GM21390 (cell line): ENCODE data around the gene KCNK15.

Experiments used
- ATAC-seq: cut with Tn5 transposase; IDR thresholded peaks from one replicate; pipeline ENCODE4 v1.9.1; 2021; ENCODE audit not compliant: unreplicated experiment

Gene KCNK15

DNA sequence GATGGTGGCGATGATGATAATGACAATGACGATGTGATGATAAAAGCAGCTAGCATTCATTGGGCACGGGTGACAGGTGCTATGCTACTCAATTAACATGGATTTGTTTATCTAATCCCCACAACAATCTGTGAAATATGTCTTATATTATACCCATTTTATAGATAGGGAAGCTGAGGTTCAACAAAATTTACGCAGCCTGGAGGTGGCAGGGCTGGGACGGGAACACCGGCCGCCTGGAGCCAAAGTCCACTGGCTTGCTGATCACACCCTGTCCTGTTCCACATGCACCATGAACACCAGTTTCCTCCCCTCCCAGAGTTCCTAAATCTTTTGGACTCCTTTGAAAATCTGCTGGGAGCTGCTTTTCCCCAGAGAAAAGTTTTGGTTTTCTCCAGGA lies 41.6 kb downstream of the KCNK15 start:
- no peak for ATAC-seq

DNA sequence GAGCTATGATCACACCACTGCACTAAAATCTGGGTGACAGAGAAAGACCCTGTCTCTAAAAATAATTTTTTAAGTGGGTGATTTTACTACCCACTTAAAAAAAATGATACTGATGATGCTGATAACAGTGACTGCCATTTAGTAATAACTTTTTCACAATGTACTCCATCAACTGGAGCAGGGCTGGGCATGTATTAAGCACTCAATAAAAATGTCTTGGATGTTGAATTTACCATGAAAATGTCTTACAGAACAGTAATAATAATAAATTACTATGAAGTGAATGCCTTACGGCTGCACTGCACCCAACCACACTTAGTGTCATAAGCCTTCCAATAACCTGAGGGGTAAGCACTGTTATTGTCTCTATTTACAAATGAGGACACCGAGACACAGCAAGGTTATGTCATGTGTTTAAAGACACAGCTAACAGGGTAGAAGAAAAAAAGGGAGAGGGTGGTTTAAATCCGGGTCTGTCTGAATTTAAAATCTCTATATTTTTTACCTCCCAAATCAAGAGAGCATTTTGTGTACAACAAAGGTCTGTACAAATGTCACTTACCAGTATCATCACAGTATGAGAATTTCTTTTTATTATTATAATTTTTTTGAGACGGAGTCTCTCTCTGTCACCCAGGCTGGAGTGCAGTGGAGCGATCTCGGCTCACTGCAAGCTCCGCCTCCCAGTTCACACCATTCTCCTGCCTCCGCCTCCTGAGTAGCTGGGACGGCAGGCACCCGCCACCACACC lies 43.2 kb downstream of the KCNK15 start:
- ATAC-seq, result no peak

DNA sequence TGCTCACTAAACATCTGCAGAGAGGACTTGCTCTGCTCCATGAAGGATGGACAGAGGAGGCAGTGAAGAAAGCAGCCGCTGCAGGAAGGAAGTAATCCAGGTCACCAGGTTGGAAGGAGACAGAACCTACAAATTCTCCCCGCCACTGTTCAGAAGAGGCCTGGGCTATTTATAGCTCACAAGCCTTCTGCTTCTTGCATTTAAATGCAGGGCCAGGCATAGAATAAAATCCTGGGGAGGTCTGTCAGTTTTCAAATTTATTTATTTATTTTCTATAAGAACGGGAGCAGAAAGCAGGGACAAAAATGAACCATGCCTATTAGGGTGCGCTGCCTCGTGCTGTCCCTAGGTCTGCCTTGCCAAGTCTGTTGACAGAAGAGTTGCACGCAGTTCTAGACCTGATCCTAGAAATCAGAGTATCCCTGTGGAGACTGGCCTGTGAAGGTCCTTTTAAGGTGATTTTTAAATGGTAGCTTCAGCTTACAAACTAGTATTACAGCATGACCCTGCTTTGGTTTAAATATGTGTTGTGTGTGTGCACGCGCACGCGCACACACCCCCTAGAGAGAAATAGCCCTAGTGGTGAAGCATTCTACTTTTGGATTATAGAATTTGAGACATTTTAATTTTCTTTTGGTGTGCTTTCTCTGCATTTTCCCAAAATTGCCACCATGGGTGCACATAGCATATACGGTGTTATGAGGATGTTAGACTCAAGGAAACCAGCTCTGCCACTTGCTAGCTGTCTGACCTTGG lies 45.2 kb downstream of the KCNK15 start:
- ATAC-seq, result no peak

- ATAC-seq, result no peak
These were observed 47.1 kb downstream of the KCNK15 start for GRCh38 chr20:44792796-44793195.

DNA sequence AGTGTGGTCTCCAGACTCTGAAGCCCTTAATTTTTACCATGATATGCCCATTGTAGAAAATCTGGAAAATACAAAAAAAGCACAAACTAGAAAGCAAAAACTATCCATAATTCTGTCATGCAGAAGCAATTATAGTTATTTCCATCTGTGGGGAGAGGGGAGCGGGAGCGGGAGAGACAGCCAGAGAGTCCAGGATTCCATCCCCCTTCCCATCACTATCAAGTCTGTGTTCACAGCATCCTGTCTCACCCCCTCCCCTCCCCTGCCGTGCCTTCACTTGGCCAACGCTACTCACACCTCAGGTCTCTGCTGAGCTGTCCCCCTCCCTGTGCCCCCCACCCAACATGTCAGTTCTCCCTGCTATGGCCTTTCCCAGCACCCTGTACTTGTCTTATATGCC lies 50.2 kb downstream of the KCNK15 start:
- ATAC-seq, result no peak

DNA sequence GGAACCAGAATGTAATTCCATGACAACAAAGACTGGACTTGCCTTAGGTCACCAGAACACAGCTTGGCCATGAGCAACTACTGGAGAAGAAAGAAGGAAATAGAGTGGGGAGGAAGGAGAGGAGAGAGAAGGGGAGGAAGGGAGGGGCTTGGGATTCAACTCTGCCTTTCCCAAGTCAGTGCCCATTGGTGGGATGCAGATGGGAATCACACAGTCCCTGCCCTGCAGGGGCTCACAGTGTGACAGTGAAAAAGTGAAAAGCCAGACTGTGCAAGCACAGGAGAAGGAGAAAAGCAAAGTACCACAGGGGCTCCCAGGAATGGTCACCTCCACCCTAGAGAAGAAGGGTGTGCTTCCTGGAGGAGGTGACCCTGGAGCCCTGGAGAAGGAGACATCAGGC lies 50.6 kb downstream of the KCNK15 start:
- ATAC-seq, result no peak

GRCh38 chr20:44796758-44797457 lies 51.2 kb downstream of the KCNK15 start:
- ATAC-seq, result no peak

DNA sequence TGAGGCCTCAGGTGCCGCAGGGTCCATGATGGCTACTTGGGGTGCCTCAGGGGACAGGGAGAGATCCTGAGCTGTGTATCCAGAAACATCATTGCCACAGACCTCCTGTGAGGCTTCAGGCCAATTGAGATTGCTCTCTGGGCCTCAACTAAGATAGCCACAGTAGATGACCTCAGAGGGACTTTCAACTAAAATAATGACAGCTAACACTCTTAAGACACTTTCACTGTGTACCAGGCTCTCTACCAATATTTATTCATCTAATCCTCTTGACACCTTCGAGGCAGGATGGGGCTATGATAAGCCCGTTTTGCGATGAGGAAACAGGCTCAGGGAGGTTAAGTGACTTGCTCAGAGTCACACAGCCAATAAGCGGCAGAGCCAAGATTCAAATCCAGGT lies 54.0 kb downstream of the KCNK15 start:
- ATAC-seq, result no peak

GRCh38 chr20:44800391-44801046 lies 54.9 kb downstream of the KCNK15 start:
- no peak for ATAC-seq
